IPS DF 19.7 (cell line): ENCODE results near the gene C16orf92.

Experiments
- DNase-seq: peaks from one replicate; pipeline ENCODE4 v3.0.0-alpha.2; 2013; ENCODE audit warnings: low read depth, low spot score

C16orf92 gene

DNA sequence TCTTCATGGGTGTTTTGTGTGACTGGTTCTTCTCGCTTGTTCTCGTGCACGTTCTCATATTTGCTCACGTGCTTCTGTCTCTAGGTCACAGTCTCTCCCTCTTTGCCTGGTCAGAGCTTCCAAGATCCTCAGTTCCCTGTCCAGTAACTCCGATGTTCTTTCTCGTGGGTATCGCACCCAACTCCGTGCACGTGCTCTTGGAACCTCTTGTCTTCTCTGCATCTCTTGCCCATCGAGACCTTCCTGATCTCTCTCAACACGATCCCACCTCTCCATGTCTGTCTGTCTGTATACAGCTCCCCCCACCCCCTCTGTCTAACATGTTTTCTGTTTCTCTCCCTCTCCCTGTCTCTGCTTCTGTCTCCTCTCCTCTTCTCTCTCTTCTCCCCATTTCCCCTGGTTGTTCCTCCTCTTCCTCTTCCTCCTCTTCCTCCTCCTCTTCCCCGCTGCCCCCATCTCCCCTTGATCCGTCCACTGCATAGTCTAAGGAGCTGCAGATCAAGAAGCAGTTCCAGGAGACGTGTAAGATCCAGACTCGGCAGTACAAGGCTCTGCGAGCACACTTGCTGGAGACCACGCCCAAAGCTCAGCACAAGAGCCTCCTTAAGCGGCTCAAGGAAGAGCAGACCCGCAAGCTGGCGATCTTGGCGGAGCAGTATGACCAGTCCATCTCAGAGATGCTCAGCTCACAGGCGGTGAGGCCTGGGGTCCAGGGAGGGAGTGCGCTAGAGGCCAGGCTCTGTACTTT lies 33.7 kb upstream of the C16orf92 start:
- DNase-seq: no peak

DNA sequence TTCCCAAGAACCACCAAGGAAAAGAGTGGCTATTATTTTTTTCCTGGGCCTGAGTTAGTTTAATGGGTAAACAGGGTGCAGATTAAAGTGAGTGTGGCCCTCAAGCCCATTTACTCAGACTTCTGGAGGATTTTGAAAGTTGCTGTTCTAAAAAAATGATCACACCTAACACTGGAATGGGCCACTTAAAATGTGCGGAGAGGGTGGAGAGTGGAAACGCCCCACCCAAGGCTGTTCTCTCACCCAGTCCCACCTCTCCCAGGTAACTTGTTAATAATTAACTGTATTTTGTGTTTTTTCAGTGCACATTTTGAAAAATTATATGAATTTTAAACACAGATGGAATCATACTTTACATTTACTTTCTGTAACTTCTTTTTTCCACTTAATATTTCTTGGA lies 33.0 kb upstream of the C16orf92 start:
- DNase-seq: no peak

DNA sequence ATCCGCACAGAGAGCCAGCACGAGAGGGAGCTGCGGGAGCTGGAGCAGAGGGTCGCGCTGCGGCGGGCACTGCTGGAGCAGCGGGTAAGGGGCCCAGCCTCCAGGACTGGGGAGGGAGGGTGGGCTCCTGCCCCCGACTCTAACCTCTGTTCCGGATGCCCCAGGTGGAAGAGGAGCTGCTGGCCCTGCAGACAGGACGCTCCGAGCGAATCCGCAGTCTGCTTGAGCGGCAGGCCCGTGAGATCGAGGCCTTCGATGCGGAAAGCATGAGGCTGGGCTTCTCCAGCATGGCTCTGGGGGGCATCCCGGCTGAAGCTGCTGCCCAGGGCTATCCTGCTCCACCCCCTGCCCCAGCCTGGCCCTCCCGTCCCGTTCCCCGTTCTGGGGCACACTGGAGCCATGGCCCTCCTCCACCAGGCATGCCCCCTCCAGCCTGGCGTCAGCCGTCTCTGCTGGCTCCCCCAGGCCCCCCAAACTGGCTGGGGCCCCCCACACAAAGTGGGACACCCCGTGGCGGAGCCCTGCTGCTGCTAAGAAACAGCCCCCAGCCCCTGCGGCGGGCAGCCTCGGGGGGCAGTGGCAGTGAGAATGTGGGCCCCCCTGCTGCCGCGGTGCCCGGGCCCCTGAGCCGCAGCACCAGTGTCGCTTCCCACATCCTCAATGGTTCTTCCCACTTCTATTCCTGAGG lies 32.0 kb upstream of the C16orf92 start:
- DNase-seq: no peak

DNA sequence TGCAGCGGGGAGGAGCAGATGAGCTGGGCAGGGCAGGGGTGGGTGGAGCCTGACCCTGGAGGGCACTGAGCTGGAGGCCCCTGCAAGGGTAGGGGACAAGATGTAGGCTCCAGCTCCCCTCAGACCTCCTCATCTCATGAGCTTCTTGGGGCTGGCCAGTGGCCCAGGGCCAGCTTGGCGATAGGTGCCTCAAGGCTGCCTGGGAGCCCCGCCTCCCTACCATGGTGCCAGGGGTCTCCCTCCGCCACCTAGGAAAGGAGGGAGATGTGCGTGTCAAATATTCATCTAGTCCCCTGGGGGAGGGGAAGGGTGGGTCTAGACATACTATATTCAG lies 31.5 kb upstream of the C16orf92 start:
- no peak for DNase-seq

DNA sequence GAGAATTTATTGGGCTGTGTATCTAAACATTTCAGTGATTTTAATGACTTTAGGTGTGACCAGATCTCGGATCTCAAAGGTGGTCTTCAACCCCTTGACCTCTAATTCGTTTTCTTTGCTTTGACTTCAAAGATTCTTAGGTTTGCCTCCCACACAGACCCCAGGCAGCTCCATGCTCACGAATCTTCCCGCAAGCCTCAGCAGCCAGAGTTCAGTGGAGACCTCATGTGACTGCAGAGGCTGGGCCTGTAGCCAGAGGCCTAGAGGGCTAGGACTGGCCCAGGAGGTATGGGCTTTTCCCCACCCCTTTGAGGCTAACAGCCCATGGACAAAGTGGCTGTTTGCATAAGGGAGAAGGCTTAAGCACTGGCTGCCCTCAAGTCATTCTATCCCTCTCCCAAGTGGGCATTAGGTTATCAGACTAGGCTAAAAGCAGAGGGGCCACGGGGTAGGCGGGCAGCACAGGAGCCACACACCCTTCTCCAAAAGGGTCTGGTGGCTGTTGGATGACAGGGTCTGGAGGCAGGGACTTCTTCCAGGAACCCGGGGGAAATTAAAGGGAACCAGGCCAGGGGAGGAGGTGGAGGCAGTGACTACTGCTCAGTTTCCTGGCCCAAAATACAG lies 30.5 kb upstream of the C16orf92 start:
- no peak for DNase-seq

DNA sequence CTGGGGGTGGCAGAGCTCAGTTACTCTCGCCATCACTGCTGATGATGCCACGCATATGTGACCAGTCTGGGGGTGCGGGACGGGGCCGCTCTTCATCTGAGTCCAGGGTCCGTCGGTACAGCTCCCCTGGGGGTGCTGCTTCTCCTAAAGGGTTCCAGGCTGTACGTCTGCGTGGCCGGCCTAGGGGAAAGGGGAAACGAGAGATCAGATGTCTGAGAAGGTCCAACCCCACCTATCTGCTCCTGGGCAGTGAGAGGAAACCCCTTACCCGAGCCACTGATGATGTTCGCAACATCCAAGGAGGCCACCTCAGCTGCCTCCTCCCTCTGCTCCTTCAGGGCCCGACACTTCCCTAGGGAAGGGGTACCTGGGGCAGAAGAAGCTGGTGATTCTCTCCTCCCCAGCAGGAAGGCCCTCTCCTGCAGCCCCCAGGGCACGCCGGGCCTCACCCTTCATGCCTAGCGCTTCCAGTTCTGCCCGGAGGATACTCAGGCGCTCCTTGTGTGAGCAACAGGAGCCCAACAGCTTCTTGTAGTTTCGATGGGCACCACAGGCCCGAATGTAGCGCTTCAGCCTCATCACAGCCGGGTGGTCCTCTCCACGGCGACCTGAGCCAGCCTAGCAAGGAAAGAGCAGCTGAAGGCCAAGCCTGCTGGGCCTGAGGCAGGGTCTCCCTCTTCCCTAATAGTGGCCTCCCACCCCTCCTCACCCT lies 29.7 kb upstream of the C16orf92 start:
- DNase-seq: no peak

DNA sequence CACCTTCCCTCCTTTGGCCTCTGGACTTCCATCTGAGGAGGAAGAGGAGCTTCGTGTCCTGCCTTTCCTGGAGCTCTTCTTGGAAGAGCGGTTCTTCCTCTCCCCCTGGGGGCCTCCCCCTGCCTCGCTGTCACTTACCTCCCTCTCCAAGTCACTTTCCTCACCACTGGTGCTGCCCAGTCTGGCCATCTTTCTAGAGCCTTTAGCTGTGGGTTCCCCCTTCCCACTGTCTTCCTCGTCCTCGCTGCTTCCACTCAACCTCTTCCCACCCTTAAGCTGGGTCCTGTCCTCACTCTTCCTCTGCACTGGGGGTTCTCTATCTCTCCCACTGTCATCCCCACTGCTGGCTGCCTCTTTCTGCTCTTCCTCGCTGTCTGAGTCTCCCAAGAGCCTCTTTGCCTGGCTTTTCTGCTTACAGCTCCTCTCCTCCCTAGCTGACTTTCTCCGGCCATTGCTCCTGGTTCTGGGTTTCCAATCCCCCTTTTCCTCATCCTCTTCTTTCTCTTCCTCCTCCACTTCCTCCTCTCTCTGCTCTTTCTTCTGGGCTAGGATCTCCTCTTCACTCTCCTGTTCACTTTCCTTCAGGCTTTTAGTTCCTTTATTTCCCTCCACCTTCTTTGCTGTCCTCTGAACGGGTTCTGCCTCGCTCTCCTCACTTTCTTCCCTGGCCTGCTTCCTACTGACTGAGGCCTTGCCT lies 28.9 kb upstream of the C16orf92 start:
- DNase-seq: no peak

DNA sequence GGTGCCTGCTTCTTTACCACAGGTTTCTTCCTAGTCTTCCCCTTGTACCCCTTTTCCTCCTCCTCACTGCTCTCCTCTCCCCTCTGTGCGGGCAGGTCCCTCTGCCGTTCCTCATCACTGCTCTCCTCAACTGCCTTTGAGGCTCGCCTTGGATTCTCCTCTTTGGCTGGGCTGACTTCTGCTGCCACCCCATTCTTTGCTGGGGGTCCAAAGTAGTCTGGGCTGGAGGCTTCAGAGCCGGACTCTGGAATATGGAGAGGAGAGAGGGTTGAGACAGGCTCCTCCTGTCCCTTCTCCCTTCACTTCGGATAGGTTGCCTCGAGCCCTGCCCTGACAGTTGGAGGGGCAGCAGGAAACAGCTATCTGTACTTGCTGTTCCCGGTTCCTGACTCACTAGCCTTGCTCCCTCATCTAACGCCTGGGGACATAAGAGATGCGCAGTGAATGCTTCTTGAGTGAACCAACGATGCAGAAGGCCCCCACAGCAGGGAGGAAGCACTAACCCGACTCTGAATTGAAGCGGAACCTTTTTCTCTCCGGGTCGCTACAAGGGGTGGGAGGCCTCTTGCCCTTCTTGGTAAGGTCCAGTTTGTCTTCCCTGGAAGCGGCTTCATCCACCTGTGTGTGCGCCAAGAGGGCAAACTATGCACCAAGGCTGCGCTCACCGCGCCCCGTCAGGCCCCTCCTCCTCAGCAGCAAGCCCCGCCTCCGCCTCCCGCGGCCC lies 28.2 kb upstream of the C16orf92 start:
- DNase-seq: no peak

DNA sequence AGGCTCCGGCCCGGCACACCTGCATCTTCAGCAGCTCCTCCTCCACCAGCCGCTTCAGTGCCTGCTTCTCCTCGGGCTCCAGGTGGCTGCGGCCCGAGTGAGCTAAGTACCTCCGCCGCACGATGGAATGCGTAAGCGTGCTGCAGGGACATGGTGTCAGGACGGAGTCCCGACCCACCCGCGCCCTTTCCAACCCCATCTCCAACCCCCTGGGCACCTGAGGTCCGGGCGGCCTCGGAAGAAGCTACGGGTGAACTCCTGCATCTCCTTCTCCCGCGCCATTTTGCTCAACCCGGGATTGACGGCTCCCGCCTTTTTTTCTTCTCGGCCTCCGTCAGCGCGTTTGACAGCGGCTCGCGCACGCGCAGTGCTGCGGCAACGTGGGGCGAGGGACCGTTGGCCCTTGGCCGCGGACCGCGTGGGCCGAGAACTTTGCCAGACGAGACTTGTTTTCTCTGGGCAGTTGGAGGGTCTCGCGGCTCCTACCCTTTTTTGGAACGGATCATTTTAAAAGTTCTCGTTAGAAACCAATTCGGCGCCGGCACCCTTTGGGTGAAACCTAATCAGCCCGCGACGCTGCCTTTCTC lies 27.6 kb upstream of the C16orf92 start, which contains the start of gene HIRIP3:
TSS of gene HIRIP3 (minus strand) at position 294 of the 587 bp plus-strand sequence. CDS start at position 282, 12 bp downstream.
- DNase-seq: no peak

DNA sequence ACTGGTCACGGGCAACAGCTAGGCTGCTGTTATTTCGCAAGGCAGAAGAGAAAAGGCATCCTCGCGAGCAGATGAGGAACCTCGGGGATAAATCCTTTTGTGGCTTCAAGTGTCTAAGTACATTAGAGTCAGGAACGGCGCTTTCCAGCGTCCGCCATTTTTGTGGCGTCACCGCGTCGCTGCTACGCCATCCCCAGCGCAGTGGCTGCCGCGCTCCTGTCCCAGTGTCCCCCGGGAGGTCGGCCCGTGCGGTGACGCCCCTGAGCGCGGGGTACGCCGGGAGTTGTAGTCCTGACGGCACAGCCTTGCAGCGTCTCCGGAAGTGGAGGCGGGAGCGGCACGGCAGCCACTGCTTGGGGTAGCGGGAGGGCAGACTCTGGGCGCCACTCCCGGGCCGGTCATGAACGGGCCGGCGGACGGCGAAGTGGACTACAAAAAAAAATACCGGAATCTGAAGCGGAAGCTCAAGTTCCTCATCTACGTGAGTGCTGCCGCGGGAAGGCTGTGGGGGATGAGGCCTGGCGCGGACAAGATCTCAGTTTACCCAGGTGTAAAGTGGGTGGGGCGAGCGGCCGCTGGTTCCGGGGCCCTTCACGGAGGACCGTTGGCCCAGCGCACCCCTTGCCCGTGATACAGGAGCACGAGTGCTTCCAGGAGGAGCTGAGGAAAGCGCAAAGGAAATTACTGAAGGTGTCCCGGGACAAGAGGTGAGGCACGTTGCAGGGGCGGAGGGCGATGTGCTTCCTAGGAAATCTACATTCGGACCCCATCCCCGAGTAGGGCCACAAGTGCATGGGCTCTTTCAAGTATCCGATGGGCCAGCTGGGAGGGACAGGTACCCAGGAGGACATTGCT lies 26.9 kb upstream of the C16orf92 start, which contains the start of gene INO80E:
TSS of gene INO80E (plus strand) at position 331 of the 855 bp plus-strand sequence. CDS start at position 401, 70 bp downstream.
- DNase-seq: peak; percentile 92

DNA sequence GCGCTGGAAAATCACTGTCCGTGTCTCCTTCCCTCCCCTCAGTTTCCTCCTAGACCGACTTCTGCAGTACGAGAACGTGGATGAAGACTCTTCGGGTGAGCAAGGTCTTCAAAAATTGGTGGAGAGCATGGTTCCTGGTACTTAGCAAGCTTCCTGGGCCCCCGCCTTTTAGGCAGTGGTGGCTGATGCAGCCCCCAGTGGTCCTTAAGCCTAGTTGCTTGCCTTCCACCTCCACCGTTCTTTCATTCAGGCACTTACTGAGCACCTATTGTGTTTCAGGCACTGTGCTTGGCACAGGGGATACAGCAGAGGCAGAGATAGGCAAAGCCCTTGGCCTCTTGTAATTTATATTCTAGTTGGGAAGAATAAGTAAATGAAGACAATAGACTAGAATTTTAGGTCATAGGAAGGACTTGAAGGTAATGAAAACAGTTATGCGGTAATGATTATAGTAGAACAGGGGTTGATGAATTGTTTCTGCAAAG lies 26.2 kb upstream of the C16orf92 start:
- DNase-seq: no peak

DNA sequence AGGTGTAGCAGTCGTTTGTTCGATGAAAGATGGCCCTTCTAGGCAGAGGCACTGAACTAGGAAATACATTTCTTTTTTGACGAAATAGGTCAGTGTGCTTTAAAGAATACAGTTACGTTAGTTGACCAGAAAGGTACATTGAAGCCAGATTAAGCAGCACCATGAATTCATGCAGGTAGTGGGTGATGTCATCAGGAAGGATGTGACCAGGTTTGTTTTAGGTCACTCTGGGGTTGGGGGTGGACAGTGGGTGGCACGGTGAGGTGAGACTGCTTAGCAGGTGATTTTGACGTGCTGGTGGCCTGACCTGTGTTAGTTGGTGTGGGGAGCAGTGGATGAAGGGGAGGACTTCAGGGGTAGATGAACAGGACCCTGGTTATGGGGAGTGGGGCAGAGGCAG lies 23.4 kb upstream of the C16orf92 start:
- no peak for DNase-seq

DNA sequence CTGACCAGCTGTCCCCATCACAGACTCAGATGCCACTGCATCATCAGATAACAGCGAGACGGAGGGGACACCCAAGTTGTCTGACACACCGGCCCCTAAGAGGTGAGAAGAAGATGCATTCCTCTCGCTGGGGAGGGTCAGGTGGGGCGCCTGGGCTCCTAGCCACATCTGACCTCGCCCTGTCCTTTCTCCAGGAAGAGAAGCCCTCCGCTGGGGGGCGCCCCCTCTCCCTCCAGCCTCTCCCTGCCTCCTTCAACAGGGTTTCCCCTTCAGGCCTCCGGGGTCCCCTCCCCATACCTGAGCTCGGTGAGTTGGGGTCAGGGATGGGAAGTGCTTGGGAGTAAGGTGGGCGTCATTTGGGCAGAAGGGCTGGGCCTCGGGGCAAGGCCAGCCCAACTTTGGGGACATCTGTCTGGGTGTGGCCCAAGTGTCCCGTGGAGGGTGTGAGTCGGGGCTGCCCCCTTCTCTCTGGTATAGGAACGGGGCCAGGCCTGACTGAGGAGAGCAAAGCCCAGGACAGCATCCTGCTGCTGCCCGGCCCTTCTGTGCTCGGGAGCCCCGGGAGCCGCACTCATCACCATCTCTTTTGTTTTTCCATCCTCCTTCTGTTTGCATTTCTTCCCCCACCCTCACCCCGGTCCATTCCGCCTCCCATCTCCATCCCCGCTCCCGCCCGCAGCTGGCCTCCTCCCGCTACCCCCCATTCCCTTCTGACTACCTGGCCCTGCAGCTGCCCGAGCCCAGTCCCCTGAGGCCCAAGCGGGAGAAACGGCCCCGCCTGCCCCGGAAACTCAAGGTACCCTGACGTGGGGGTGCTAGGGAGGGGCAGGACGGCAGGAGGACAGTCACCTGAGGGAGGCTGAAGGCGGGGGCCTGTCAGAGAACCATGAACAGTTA lies 22.0 kb upstream of the C16orf92 start:
- DNase-seq: no peak

DNA sequence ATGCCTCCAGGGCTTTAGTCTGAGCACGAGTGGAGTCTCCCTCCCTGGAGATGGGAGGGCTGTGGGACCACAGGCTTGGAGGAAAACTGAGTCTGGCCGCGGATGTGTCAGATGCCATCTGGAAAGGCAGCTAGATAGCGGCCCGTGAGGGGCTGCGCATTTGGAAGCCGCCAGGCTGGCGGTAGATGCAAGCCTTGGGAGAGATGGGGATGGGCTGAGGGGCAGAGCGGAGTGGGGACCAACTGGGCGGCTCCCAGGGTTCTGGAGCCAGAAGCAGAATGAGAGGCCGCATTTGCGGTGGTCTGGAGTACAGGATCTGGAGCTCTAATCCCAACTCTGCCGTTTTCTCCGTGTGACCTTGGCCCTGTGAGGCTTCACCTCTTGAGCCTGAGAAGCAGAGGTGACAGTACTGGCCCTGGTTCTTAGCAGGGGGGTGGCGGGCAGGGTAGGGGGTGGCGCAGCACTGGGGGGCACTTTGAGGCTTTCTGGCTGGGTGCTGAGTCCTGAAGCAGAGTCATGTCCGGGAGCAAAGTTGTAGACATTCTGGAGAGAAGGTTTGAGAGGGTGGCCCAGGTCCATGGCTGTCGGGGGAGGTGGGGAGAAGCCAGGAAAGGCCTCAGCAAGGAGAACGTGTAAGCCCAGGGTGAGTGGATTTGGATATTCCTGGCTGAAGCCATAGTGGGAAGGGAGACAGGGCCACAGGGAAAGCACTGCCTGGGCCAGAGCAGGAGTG lies 20.2 kb upstream of the C16orf92 start:
- no peak for DNase-seq

DNA sequence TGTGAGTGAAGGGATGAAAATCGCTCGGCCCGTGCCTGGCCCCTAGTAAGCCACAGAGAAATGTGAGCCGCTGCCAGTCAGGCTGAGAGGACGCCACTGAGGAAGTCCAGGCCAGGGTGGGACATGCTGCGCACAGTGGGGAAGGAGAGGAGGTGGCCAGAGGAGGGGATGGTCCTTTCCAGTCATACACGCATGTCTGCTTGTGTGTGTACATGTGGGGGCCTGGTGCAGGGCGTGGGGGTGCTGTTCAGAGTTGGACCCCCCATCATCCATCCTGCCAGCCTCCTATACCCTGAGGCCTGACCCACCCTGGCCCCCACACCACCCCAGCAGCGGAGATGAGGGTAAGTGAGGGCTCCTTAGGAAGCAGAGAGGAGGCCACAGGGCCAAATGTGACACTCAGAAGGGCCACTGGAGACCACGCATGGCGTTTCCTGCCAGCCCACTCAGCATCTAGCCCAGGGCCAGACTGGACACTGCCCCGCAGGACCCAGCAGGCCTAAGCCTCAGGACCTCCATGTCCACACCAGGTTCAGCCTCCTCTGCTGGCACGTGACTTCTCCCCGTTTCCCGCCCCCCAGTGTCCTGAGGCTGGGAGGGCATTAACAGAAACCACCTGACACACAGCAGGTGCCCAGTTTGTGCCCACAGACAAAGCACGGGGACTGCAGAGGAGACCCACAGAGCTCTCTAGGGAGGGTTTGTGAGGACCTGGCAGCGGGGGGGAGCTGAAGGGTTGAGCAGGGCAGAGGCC lies 19.2 kb upstream of the C16orf92 start:
- DNase-seq: no peak

DNA sequence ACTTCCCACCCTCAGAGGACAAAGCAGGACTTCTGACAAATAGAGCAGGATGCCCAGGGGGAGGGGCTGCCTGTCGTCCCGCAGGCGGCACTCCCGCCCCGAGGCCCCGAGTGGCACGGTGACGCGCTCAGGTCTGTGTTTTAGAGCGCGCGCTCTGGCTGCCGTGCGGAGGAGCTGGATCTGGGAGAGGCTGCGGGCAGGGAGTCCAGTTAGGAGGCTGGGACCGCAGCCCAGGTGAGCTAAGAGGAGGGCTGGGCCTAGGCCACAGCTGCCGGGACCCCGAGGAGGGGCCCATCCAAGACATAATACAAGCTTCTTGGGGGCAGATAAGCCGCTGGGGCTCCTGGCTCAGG lies 18.6 kb upstream of the C16orf92 start:
- DNase-seq: no peak

DNA sequence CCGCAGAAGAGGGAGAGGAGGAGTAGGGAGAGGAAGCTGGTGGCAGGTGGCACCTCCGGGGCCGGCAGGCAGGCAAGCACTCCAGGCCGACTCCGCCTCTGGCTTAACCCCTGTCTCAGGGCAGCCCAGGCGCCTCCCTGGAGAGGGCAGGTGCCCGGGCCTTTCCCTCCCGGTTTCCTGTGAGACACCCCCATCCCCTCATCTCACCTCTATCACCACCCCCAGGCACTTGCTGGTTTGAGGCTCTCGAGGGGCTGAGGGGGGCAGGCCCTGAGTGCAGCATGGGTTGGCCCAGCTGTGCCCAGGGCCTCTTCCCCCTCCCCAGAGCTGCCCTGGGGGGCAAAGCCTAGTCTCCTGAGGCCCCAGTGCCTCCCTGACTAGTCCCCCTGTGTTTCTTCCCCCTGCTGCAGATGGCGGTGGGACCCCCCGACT lies 18.2 kb upstream of the C16orf92 start:
- no peak for DNase-seq
